Keratinocyte (primary cell): Measurements from ENCODE around the gene NGFR. TPM values are rescaled to one million over a fixed set of nuclear protein-coding genes. Genes with fewer than 3 reads are reported as not detected.

ENCODE experiments used
- DNase-seq: peaks from one replicate; pipeline ENCODE4 v3.0.0-alpha.2; 2011; ENCODE audit warnings: low read depth, missing footprints, low spot score
- FAIRE-seq: peaks from 2 replicates; lab custom pipeline; 2011; peaks lifted over from hg19 to GRCh38; lab: Jason Lieb, UNC
- H2AFZ ChIP-seq: 2 replicates; pipeline ENCODE4 v1.6.0; 2012; ENCODE audit warnings: low read length, control low read depth, inconsistent platforms; ENCODE audit not compliant: control insufficient read depth
- H3K27ac ChIP-seq: 2 replicates; pipeline ENCODE4 v1.5.1; 2011; ENCODE audit warnings: low read length; ENCODE audit not compliant: control insufficient read depth, insufficient read depth
- H3K27me3 ChIP-seq: 3 replicates; pipeline ENCODE4 v1.6.0; 2011; ENCODE audit warnings: low read length; ENCODE audit not compliant: control insufficient read depth, insufficient read depth; ENCODE audit errors: extremely low read depth
- H3K36me3 ChIP-seq, 2 experiments: 2 replicates in 1 of 2; 3 replicates in 1 of 2; pipeline ENCODE4 v1.5.1; 2011; ENCODE audit warnings: low read length in 2 of 2, mild to moderate bottlenecking in 1 of 2; ENCODE audit not compliant: control insufficient read depth in 2 of 2, insufficient read depth in 2 of 2; ENCODE audit errors: extremely low read depth in 1 of 2
- H3K4me1 ChIP-seq: 3 replicates; pipeline ENCODE4 v1.5.1; 2011; ENCODE audit warnings: low read length; ENCODE audit not compliant: control insufficient read depth, insufficient read depth; ENCODE audit errors: extremely low read depth
- H3K4me2 ChIP-seq: 3 replicates; pipeline ENCODE4 v1.6.0; 2011; ENCODE audit warnings: low read depth, low read length; ENCODE audit not compliant: control insufficient read depth, insufficient read depth; ENCODE audit errors: extremely low read depth
- H3K4me3 ChIP-seq, 3 experiments: fragments of 200-600 bp in 1 of 3; sonication (generic) in 1 of 3; 2 replicates in 2 of 3; 3 replicates in 1 of 3; pipeline ENCODE4 v1.5.1; 2011 to 2016; ENCODE audit warnings: low read length in 3 of 3, mild to moderate bottlenecking in 3 of 3, control low read depth in 2 of 3, inconsistent platforms in 1 of 3, low read depth in 1 of 3, mixed read lengths in 1 of 3, mixed run types in 1 of 3, moderate library complexity in 1 of 3; ENCODE audit not compliant: control insufficient read depth in 2 of 3, insufficient read depth in 2 of 3; ENCODE audit errors: extremely low read depth in 1 of 3
- H3K79me2 ChIP-seq: 2 replicates; pipeline ENCODE4 v1.6.0; 2012; ENCODE audit warnings: low read length; ENCODE audit not compliant: control insufficient read depth, insufficient read depth
- H3K9ac ChIP-seq: 3 replicates; pipeline ENCODE4 v1.6.0; 2011; ENCODE audit warnings: low read length; ENCODE audit not compliant: control insufficient read depth, insufficient read depth; ENCODE audit errors: extremely low read depth
- H3K9me1 ChIP-seq: 3 replicates; pipeline ENCODE4 v1.6.0; 2011; ENCODE audit warnings: low read length; ENCODE audit not compliant: control insufficient read depth, insufficient read depth; ENCODE audit errors: extremely low read depth
- H3K9me3 ChIP-seq: 2 replicates; pipeline ENCODE4 v1.5.1; 2012; ENCODE audit warnings: low read depth, low read length; ENCODE audit not compliant: control insufficient read depth
- H4K20me1 ChIP-seq: 3 replicates; pipeline ENCODE4 v1.6.0; 2011; ENCODE audit warnings: low read length; ENCODE audit not compliant: control insufficient read depth, insufficient read depth; ENCODE audit errors: extremely low read depth
- EZH2 ChIP-seq: IDR thresholded peaks from one replicate; pipeline ENCODE4 v1.6.1; 2012; ENCODE audit warnings: inconsistent platforms, mild to moderate bottlenecking, low read length, moderate library complexity
- dilution Hi-C: fragments of 300-500 bp; cut with MboI; formaldehyde crosslinking; loops from one replicate; pipeline ENCODE4 v1.7.0; 2020; ENCODE audit warnings: low sequenced_read_pairs; ENCODE audit not compliant: extremely low pct_ligation_motif_present
- polyA plus RNA-seq, 5 experiments: library from polyadenylated mRNA; depleted of rRNA in 3 of 5; stranded (reverse) in 3 of 5; stranded (forward) in 1 of 5; unstranded in 1 of 5; fragments of >200 nt; gene quantifications; 1 replicate in 1 of 5; 2 replicates in 3 of 5; 3 replicates in 1 of 5; pipeline versions ENCODE4 v1.2.1 to v1.2.3, GENCODE V29; 2011 to 2012; ENCODE audit warnings: missing spikeins in 2 of 5, low read depth in 1 of 5, low replicate concordance in 1 of 5
- TF ChIP-seq, protein P1 (sequence below), 3 experiments: IDR thresholded peaks in 1 of 3; conservative IDR thresholded peaks in 1 of 3; optimal IDR thresholded peaks in 1 of 3; 2 replicates in 2 of 3; 3 replicates in 1 of 3; pipeline versions ENCODE3 to v1.5.1; 2011; ENCODE audit warnings: low read length in 3 of 3, mild to moderate bottlenecking in 3 of 3, moderate library complexity in 2 of 3, control low read depth in 1 of 3, inconsistent platforms in 1 of 3; ENCODE audit not compliant: insufficient read depth in 2 of 3; ENCODE audit errors: extremely low read depth in 1 of 3

NGFR gene
- polyA plus RNA-seq, 1 donor (not counting 4 experiments of a cell fraction or from before 2014, with no cell fraction given): 1.7 TPM

DNA sequence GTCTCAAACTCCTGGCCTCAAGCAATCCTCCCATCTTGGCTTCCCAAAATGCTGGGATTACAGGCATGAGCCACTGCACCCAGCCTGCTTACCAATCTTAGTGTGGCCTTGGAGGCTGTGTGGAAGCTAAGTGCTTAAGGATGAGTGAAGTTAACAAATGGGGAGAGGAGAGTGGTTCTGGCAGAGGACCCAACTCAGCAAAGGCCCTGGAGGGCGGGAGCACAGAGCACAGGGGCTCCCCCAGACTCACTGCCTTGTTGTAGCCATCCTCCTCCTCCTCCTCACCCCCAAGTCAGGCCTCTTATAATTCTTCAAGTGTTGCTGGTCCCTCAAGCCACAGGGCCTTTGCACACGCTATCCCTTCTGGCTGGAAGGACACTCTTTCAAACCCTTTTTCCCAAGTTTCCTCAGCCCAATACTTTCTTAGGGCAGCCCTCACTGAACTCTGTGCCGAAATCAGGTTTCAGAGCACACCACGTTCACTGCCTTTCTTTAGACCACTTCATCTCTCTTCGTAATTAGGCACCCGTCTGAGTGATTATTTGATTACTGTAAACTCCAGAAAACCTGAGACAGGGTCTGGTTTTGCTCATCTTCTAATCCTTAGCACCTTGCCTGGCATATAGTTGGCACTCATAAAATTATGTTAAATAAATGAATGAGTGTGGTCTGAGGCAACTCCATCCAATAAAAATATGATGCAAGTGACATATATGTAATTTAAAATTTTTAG lies 23.4 kb downstream of the NGFR start:
- no peak for TF ChIP-seq EZH2
- TF ChIP-seq, protein P1, sequence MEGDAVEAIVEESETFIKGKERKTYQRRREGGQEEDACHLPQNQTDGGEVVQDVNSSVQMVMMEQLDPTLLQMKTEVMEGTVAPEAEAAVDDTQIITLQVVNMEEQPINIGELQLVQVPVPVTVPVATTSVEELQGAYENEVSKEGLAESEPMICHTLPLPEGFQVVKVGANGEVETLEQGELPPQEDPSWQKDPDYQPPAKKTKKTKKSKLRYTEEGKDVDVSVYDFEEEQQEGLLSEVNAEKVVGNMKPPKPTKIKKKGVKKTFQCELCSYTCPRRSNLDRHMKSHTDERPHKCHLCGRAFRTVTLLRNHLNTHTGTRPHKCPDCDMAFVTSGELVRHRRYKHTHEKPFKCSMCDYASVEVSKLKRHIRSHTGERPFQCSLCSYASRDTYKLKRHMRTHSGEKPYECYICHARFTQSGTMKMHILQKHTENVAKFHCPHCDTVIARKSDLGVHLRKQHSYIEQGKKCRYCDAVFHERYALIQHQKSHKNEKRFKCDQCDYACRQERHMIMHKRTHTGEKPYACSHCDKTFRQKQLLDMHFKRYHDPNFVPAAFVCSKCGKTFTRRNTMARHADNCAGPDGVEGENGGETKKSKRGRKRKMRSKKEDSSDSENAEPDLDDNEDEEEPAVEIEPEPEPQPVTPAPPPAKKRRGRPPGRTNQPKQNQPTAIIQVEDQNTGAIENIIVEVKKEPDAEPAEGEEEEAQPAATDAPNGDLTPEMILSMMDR (optimal IDR thresholded peaks at IDR 0.05 in 1 of 3, IDR thresholded peaks at IDR 0.05 in 1 of 3, conservative IDR thresholded peaks at IDR 0.05 in 1 of 3; ENCODE audit: extremely low read depth in 1 of 3, insufficient read depth in 2 of 3, low read length in 3 of 3): no peak
- Histone ChIP-seq H3K36me3 (no peaks in the 10 kb centered on the region), H3K27me3 (no peaks in the 10 kb centered on the region), H2AFZ (no peak overlapping the region), H3K27ac (no peak overlapping the region), H3K9me3 (no peaks in the 10 kb centered on the region), H3K4me2 (no peak overlapping the region), H3K9me1 (no peaks in the 10 kb centered on the region), H4K20me1 (no peaks in the 10 kb centered on the region), H3K79me2 (no peaks in the 10 kb centered on the region), H3K4me3 (no peak overlapping the region), H3K4me1 (peaks cover 24% of the 10 kb centered on the region), H3K9ac (no peak overlapping the region)
- DNase-seq: no peak
- dilution Hi-C loops: no loop called here
- FAIRE-seq: no peak

DNA sequence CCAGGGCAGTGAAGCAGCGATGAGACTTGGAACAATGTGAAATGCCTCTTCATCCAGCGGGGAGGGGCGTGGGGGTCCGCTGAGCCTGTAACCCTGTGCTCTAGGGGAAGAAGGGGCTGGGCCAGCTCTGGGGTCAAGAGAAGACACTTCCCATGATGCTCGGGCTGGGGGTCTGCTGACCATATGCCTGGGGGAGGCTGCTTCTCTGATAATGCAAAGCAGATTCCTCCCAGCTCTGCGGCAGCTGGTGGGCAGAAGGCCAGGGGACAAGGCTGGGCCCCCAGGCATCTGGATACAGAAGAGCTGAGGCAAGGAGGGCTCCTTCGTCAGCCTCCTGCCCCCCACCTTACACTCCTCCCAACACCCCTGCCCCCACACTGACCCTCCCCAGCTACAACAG lies 24.7 kb downstream of the NGFR start:
- H4K20me1 ChIP-seq: no peaks in the 10 kb centered on the region
- no peak overlapping the region for H3K4me2 ChIP-seq
- H2AFZ ChIP-seq: no peak overlapping the region
- dilution Hi-C loops: no loop called here
- no peaks in the 10 kb centered on the region for H3K9me3 ChIP-seq
- TF ChIP-seq, protein P1 (optimal IDR thresholded peaks at IDR 0.05 in 1 of 3, IDR thresholded peaks at IDR 0.05 in 1 of 3, conservative IDR thresholded peaks at IDR 0.05 in 1 of 3; ENCODE audit: extremely low read depth in 1 of 3, insufficient read depth in 2 of 3, low read length in 3 of 3): no peak
- TF ChIP-seq EZH2: no peak
- H3K9me1 ChIP-seq: peaks cover 4% of the 10 kb centered on the region
- no peaks in the 10 kb centered on the region for H3K79me2 ChIP-seq
- no peak overlapping the region for H3K9ac ChIP-seq
- no peaks in the 10 kb centered on the region for H3K36me3 ChIP-seq
- H3K4me1 ChIP-seq: peaks cover 32% of the 10 kb centered on the region
- DNase-seq (no peak), FAIRE-seq (no peak)
- H3K4me3 ChIP-seq: no peak overlapping the region
- no peak overlapping the region for H3K27ac ChIP-seq
- H3K27me3 ChIP-seq: no peaks in the 10 kb centered on the region
